ENCODE results near the gene RNF17.

Gene RNF17

GRCh38 chr13:24929196-24929595, 165.2 kb downstream of the RNF17 start:
- no peak for DNase-seq (ENCODE audit: low spot score)
- TF ChIP-seq CTCF (IDR thresholded peaks at IDR 0.05; ENCODE audit: extremely low read depth, missing control alignments): no peak
